GM19043 (cell line): ENCODE measurements around the gene TMEM72.

Experiments
- ATAC-seq: cut with Tn5 transposase; IDR thresholded peaks from one replicate; pipeline ENCODE4 v1.9.1; 2021; ENCODE audit warnings: low read depth; ENCODE audit not compliant: unreplicated experiment

Gene TMEM72

DNA sequence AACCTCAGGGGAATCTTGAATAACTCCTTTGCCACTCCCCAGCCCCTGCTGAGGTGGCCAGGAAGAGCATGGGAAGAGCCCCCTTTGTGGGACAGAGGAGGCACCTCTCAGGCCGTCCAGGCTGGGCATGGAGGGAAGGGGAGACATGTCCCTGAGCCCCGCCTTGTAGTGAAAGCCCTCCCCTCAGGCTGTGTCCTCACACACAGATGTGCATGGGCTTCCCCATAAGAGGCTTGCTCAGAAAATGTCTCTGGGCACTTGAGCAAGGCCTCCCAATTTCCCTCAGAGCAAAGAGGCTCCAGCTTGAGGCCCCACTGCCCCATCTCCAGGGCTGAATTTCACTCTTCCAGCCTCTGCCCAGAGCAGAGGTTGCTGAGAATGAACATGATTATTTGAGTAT lies 3.8 kb downstream of the TMEM72 start:
- ATAC-seq = no peak

DNA sequence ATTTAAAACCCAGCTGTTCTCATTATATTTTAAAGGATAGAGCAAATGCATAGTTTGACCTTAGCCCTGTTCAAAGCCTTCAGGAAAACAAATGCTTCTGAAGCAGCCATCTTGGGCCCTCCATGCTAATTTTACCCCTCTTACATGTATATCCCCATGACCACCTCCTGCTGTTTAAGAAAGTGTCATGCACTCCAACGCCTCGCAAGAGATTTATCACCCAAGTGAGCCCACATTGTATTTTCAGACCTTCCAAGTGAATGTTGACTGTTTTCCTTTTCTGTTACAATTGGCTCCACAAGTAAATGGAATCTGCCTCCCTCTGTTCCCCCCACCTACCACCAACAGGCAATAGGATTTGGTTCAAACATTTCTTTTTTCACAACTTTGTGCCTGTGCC lies 5.3 kb downstream of the TMEM72 start:
- no peak for ATAC-seq

- ATAC-seq = no peak
These were observed 6.7 kb downstream of the TMEM72 start for GRCh38 chr10:44917848-44918247.

DNA sequence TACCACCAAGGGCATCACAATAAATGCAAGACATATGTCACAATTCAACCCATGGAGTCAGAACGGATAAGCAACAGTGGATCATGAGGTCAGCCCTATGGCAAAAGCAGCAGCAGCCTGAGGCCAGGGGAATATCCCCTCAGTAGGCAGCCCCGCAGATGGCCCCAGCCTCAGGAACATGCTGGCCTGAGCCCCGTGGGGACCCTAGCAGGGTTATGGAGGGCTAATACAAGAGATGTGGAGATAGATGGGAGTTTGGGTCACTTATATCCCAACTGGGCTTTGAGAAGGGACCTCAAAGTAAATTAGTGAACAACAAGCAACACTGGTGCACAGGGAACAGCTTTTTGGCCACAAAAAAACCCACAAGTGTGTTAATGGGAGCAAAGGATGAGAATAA lies 9.1 kb downstream of the TMEM72 start:
- no peak for ATAC-seq

GRCh38 chr10:44921061-44921460 lies 9.9 kb downstream of the TMEM72 start:
- ATAC-seq = no peak

- ATAC-seq = no peak
These were observed 10.4 kb downstream of the TMEM72 start for GRCh38 chr10:44921506-44921905.

- ATAC-seq = no peak
These were observed 10.9 kb downstream of the TMEM72 start for GRCh38 chr10:44922021-44922420.

- no peak for ATAC-seq
These were observed 11.8 kb downstream of the TMEM72 start for GRCh38 chr10:44922796-44923545.

DNA sequence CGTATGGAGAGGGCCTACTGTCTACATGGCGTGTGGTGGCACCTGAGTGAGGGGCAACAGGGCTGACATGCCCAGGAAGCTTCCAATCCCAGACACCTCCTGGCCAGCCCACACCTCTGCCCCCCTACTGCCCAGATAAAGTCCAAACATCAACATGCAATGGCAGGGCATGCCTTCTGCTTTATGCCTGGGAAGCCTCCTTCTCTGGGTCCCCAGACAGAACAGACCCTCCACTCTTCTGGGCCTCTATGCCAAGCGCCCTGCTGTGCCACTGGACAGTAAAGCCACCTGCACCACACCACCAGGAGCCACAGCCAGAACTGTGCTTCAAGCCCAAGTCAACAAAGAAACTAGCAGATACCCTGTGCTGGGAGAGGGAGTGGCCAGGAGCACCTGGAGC lies 12.5 kb downstream of the TMEM72 start:
- no peak for ATAC-seq

DNA sequence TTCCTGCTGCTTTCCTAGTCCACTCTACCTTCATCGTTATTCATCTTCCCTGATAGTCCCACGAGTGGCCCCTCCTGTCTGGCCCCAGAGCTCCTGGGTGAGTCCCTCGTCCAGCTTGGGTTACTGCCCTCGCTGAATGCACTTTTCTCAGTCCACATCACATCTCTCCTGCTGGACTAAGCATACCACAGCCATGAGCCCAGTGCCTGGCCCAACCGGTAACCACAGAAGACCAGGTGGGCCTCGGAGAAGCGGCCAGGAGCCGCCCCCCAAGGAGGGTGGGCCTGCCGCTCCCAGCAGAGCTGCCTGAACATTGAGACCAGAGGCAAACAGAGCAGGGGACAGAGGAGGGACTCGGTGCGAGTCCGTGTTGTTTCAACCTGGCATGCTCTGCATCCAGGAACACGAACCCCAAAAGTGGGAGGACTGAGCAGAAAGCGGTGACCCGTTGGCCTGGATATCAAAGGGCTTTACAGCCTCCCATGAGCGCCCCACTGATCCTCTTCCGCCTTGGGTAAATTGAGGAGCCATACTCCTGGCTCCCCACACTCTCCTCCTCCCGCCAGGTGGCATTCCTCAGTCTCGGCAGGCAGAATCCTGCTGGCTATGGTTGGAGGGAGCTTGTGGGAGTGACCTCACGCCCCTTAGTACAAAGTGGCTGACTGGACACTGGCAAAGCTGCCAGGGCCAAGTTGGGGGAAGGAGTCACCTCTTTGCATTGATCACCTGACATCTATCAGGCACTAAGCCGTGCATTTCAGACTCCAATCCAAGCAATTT lies 13.3 kb downstream of the TMEM72 start:
- ATAC-seq = no peak

GRCh38 chr10:44925224-44925623 lies 14.1 kb downstream of the TMEM72 start:
- no peak for ATAC-seq

GRCh38 chr10:44925811-44926750 lies 14.9 kb downstream of the TMEM72 start:
- ATAC-seq = no peak

GRCh38 chr10:44926751-44927351 lies 15.7 kb downstream of the TMEM72 start:
- no peak for ATAC-seq

DNA sequence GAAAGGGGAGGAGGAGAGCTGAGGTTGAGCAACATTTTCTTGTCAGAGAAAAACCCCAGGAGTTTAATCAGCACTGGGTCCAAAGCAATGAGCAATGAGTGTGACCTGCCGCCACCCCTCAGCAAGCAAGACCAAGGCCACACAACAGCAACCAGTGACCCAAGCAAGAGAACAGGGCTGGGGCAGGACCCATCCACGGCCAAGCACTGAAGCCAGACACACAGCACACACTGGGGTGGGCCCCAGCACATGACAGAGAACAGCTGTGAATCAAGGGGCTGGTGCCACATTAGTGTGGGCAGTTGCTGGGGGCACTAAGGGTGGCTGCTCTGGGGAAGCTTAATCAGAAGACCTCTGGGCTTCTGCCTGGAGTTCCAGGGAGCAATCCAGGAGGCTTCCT lies 16.2 kb downstream of the TMEM72 start:
- ATAC-seq = no peak

GRCh38 chr10:44928462-44928861 lies 17.3 kb downstream of the TMEM72 start:
- no peak for ATAC-seq

GRCh38 chr10:44929356-44930255 lies 18.5 kb downstream of the TMEM72 start:
- no peak for ATAC-seq

GRCh38 chr10:44930904-44931620 lies 19.9 kb downstream of the TMEM72 start:
- ATAC-seq = no peak

DNA sequence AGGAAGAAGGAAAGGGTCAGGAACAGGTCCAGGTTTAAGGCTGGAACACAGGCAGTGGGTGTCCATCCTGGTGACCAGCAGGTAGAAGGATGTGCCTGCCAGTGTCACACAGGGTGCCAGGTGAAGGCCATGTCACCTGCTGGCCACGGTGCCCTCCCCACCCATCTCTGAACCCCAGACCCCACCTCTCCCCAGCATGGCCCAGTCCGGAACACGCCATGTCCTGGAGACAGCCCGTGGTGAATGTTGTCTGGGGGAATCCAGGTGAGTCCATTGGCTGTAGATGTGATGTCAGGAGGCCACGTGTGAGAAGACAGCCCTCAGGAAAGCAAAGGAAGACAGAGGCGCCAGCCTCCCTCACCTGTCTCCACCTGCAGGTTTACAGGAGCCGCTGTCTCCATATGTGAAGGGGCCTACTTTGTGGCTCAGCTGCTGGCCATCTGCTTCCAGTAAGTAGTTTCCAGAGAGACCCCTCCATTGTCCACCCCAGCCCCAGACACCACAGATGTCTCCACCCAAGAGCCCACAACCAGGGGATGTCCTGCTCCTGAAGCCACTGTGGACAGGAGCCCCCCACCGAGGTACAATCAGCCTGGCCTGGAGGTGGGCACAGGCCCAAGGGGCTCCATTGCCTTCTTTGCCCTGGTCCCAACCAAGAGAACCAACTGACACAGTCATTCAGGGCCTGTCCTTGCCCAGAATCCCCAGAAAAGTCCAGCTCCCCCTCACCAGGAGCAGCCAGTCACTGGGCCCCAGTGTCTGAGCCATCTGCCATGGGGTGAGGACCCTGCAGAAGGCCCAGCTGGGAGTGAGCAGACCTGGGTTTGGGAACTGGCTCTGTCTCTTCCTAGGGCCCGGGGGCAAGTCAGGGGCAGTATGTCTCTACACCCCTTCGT lies 20.7 kb downstream of the TMEM72 start:
- ATAC-seq = no peak
